ENCODE results near the gene SP7.
"Not testable (repeated sequence)": the region's sequence is repeated elsewhere in the genome, so short reads cannot be mapped to it uniquely, and the experiment has no call there.

Gene SP7

GRCh38 chr12:53346491-53346890 lies 10.3 kb upstream of the SP7 start:
- no peak for DNase-seq

GRCh38 chr12:53345486-53346188 lies 9.5 kb upstream of the SP7 start:
- no peak for DNase-seq

- DNase-seq: peak; percentile 26 to 74 (median 52)
Observed at GRCh38 chr12:53344824-53345485, 8.8 kb upstream of the SP7 start.

- DNase-seq: no peak
Observed at GRCh38 chr12:53344487-53344823, 8.3 kb upstream of the SP7 start.

GRCh38 chr12:53343969-53344368 lies 7.8 kb upstream of the SP7 start:
- peak in 1 of 5 experiments; percentile 67 for DNase-seq

GRCh38 chr12:53343449-53343848 lies 7.3 kb upstream of the SP7 start:
- DNase-seq: no peak

- no peak for DNase-seq
Observed at GRCh38 chr12:53340398-53340797, 4.2 kb upstream of the SP7 start.

- DNase-seq: no peak
Observed at GRCh38 chr12:53338916-53339315, 2.8 kb upstream of the SP7 start.

- no peak for DNase-seq
Observed at GRCh38 chr12:53338017-53338416, 1.9 kb upstream of the SP7 start.

- DNase-seq: no peak
Observed at GRCh38 chr12:53334822-53335221, 1.3 kb downstream of the SP7 start.

GRCh38 chr12:53333845-53334244 lies 2.3 kb downstream of the SP7 start:
- DNase-seq: no peak

GRCh38 chr12:53333289-53333688 lies 2.9 kb downstream of the SP7 start:
- no peak for DNase-seq

- no peak for DNase-seq
Observed at GRCh38 chr12:53332744-53333143, 3.4 kb downstream of the SP7 start.

GRCh38 chr12:53332339-53332738 lies 3.8 kb downstream of the SP7 start:
- DNase-seq: not testable (repeated sequence)

- no peak for DNase-seq
Observed at GRCh38 chr12:53330671-53331070, 5.5 kb downstream of the SP7 start.

- DNase-seq: no peak
Observed at GRCh38 chr12:53328043-53328435, 8.1 kb downstream of the SP7 start.

- no peak for DNase-seq
Observed at GRCh38 chr12:53327435-53328042, 8.6 kb downstream of the SP7 start.

- DNase-seq: no peak
Observed at GRCh38 chr12:53326460-53327185, 9.5 kb downstream of the SP7 start.

- peak in 2 of 5 experiments; percentile 11 to 33 for DNase-seq
Observed at GRCh38 chr12:53325511-53326061, 10.6 kb downstream of the SP7 start.

- DNase-seq: peak; percentile 64 to 92 (median 76)
Observed at GRCh38 chr12:53324779-53325510, 11.2 kb downstream of the SP7 start.

GRCh38 chr12:53324113-53324778 lies 11.9 kb downstream of the SP7 start:
- DNase-seq: peak in 4 of 5 experiments; percentile 19 to 85 (median 41)

All from T-helper 2 cell (primary cell).